B cell (primary cell): Measurements from ENCODE around the gene TRIM40. TPM values are rescaled to one million over a fixed set of nuclear protein-coding genes. Genes with fewer than 3 reads are reported as not detected.

Experiments
- ATAC-seq: fragments of 200-7000 bp; cut with Tn5 transposase; one replicate; pipeline ENCODE4 v1.10.0; 2021; ENCODE audit warnings: low read depth, mild to moderate bottlenecking, moderate number of reproducible peaks, moderate library complexity
- CTCF ChIA-PET: fragments of 350-600 bp; sonication (Branson Sonifier 250); formaldehyde crosslinking; loops from one replicate; lab custom pipeline; 2021; ENCODE audit warnings: antibody characterized with exemption, inconsistent platforms; lab: Charles Lee
- POLR2A ChIA-PET: fragments of 350-600 bp; sonication (Branson Sonifier 250); formaldehyde crosslinking; loops from one replicate; lab custom pipeline; 2021; ENCODE audit warnings: antibody characterized with exemption; lab: Charles Lee
- DNase-seq: peaks from one replicate; pipeline ENCODE4 v3.0.0; 2013
- H2AFZ ChIP-seq: 2 replicates; pipeline ENCODE4 v1.6.1; 2012; ENCODE audit warnings: mild to moderate bottlenecking, low read depth, low read length; ENCODE audit not compliant: insufficient read depth, poor library complexity, severe bottlenecking
- H3K27ac ChIP-seq, 2 donors: 1 replicate in 1 of 2; 2 replicates in 1 of 2; pipeline ENCODE4 v1.5.1; 2012 to 2013; ENCODE audit warnings: low read length in 2 of 2, mild to moderate bottlenecking in 2 of 2, moderate library complexity in 1 of 2
- H3K27me3 ChIP-seq, 4 experiments: fragments of 200-600 bp in 1 of 4; sonication (generic) in 1 of 4; replicated peaks in 1 of 4; 1 replicate in 2 of 4; 2 replicates in 2 of 4; pipeline versions ENCODE4 v1.6.1 to v1.7.0; 2013 to 2016; ENCODE audit warnings: low read length in 3 of 4, mild to moderate bottlenecking in 2 of 4, mixed read lengths in 1 of 4, moderate library complexity in 1 of 4; ENCODE audit not compliant: insufficient read depth in 4 of 4, control insufficient read depth in 3 of 4; ENCODE audit errors: control extremely low read depth in 1 of 4
- H3K36me3 ChIP-seq, 2 experiments: replicated peaks in 1 of 2; 1 replicate in 1 of 2; 2 replicates in 1 of 2; pipeline versions ENCODE4 v1.6.1 to v1.7.1; 2013; ENCODE audit warnings: low read length in 1 of 2; ENCODE audit not compliant: insufficient read depth in 2 of 2, control insufficient read depth in 1 of 2; ENCODE audit errors: control extremely low read depth in 1 of 2, extremely low read depth in 1 of 2
- H3K4me1 ChIP-seq, 2 donors: fragments of 200-600 bp in 1 of 2; sonication (generic) in 1 of 2; 1 replicate in 1 of 2; 2 replicates in 1 of 2; pipeline versions ENCODE4 v1.5.1 to v1.6.1; 2013 to 2017; ENCODE audit warnings: low read length in 2 of 2; ENCODE audit not compliant: control insufficient read depth in 2 of 2, insufficient read depth in 2 of 2
- H3K4me2 ChIP-seq: replicated peaks from 2 replicates; pipeline ENCODE3; 2012; ENCODE audit warnings: mild to moderate bottlenecking, low read depth, low read length; ENCODE audit not compliant: poor library complexity, severe bottlenecking
- H3K4me3 ChIP-seq, 5 experiments: fragments of 200-600 bp in 1 of 5; sonication (generic) in 1 of 5; 1 replicate in 3 of 5; 2 replicates in 2 of 5; pipeline versions ENCODE4 v1.5.1 to v1.7.0; 2011 to 2016; ENCODE audit warnings: low read length in 4 of 5, mild to moderate bottlenecking in 4 of 5, low read depth in 2 of 5, control low read depth in 1 of 5, moderate library complexity in 1 of 5; ENCODE audit not compliant: insufficient read depth in 1 of 5; ENCODE audit errors: control extremely low read depth in 1 of 5, extremely low read depth in 1 of 5
- H3K79me2 ChIP-seq: fragments of 200-600 bp; sonication (generic); one replicate; pipeline ENCODE4 v1.6.0; 2016; ENCODE audit warnings: low read length; ENCODE audit not compliant: control insufficient read depth, insufficient read depth
- H3K9ac ChIP-seq: fragments of 200-600 bp; sonication (generic); 2 replicates; pipeline ENCODE4 v1.6.1; 2017; ENCODE audit warnings: mild to moderate bottlenecking, low read length, moderate library complexity
- H3K9me3 ChIP-seq, 3 donors: one replicate each; pipeline versions ENCODE4 v1.6.1 to v1.7.1; 2013; ENCODE audit warnings: low read length in 2 of 3; ENCODE audit not compliant: control insufficient read depth in 2 of 3, insufficient read depth in 1 of 3; ENCODE audit errors: control extremely low read depth in 1 of 3
- H4K20me1 ChIP-seq: 2 replicates; pipeline ENCODE4 v1.6.0; 2012; ENCODE audit warnings: mild to moderate bottlenecking, low read length; ENCODE audit not compliant: insufficient read depth, control insufficient read depth, poor library complexity, severe bottlenecking
- H3K27ac Mint-ChIP-seq: one replicate; pipeline ENCODE4 v1.8.0; 2021; ENCODE audit warnings: mixed read lengths
- H3K27me3 Mint-ChIP-seq: one replicate; pipeline ENCODE4 v1.8.0; 2021; ENCODE audit warnings: mixed read lengths
- H3K4me1 Mint-ChIP-seq: one replicate; pipeline ENCODE4 v1.8.0; 2021; ENCODE audit warnings: mixed read lengths
- H3K4me3 Mint-ChIP-seq: one replicate; pipeline ENCODE4 v1.8.0; 2021; ENCODE audit warnings: mixed read lengths
- H3K9me3 Mint-ChIP-seq: one replicate; pipeline ENCODE4 v1.8.0; 2022; ENCODE audit warnings: mixed read lengths; ENCODE audit not compliant: insufficient read depth
- CTCF ChIP-seq: fragments of 200-600 bp; IDR thresholded peaks from one replicate; pipeline ENCODE4 v1.8.0; 2022; ENCODE audit warnings: antibody characterized with exemption, mild to moderate bottlenecking
- EZH2 ChIP-seq: IDR thresholded peaks from 2 replicates; pipeline ENCODE4 v1.6.1; 2012; ENCODE audit warnings: borderline replicate concordance, low read depth, mild to moderate bottlenecking, moderate library complexity, low read length; ENCODE audit not compliant: insufficient read depth, poor library complexity, severe bottlenecking
- WGBS: methylation state at CpG from one replicate; pipeline ENCODE4 v1.1.5; 2013; ENCODE audit warnings: missing lambda C conversion rate; ENCODE audit not compliant: insufficient coverage; 5-methylcytosine and 5-hydroxymethylcytosine counted together
- intact Hi-C: fragments of 100-400 bp; cut with micrococcal nuclease; formaldehyde crosslinking; loops from one replicate; pipeline ENCODE4 v1.10.0; 2022
- polyA plus RNA-seq: library from polyadenylated mRNA; depleted of rRNA; stranded (reverse); fragments of >200 nt; gene quantifications from 2 replicates; pipeline ENCODE4 v1.2.3, GENCODE V29; 2012
- total RNA-seq, 2 donors: library from RNA; stranded (reverse); fragments of 120-200 nt in 1 of 2; gene quantifications; 1 replicate in 1 of 2; 2 replicates in 1 of 2; pipeline versions ENCODE4 v1.2.3 to v1.2.4, GENCODE V29; 2013 to 2022

The TRIM40 gene
- total and polyA plus RNA-seq, 2 donors (not counting 1 experiment from before 2014, with no cell fraction given), result not detected

GRCh38 chr6:30121446-30122366 is 14.2 kb upstream of the TRIM40 start:
- no peak for TF ChIP-seq EZH2
- TF ChIP-seq CTCF, result no peak
- 96% methylated on average over 8 of the region's 10 CpGs for WGBS
- H3K4me1 Mint-ChIP-seq, result no peaks in the 10 kb centered on the region
- intact Hi-C loops, result no loop called here
- POLR2A ChIA-PET, result no interaction called here
- ATAC-seq (no peak), DNase-seq (no peak)
- Histone ChIP-seq H2AFZ (no peak overlapping the region), H4K20me1 (no peaks in the 10 kb centered on the region), H3K9me3 (no peaks in the 10 kb centered on the region), H3K79me2 (no peaks in the 10 kb centered on the region), H3K4me1 (no peaks in the 10 kb centered on the region), H3K27me3 (peaks cover 0 to 15% (median 4%) of the 10 kb centered on the region in 4 experiments), H3K9ac (no peak overlapping the region), H3K27ac (no peak overlapping the region), H3K4me3 (no peak overlapping the region), H3K36me3 (no peaks in the 10 kb centered on the region), H3K4me2 (no peak overlapping the region)
- peaks cover 42% of the 10 kb centered on the region for H3K27me3 Mint-ChIP-seq
- H3K27ac Mint-ChIP-seq, result no peak overlapping the region
- CTCF ChIA-PET, result interaction anchor here (3.6 to 4.3 kb wide), 2 partner anchors 11 to 19 kb away, joined by 22 read pairs; no protein-coding TSS in a partner anchor
- no peaks in the 10 kb centered on the region for H3K9me3 Mint-ChIP-seq
- H3K4me3 Mint-ChIP-seq, result no peak overlapping the region

DNA sequence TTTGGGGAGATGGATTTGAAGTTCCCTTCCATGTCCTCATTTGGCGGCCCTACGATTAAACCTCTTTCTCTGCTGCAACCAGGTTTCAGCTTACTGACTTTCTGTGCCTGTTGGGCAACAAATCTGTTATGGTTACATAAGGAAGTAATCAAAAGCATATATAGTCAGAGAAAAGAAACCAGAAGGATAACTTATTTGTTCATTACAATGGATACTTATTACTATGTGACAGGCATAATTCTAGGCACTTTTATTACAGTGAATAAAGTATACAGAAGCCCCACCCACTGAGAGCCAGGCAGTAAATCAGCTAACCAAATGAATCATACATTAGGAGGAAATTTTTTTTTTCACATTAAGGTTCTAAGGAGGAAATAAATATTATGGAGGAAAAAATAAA is 13.4 kb upstream of the TRIM40 start:
- ChIA-PET CTCF (interaction anchor here (3.6 to 4.3 kb wide), 2 partner anchors 10 to 20 kb away, joined by 22 read pairs; no protein-coding TSS in a partner anchor), POLR2A (no interaction called here)
- no peak overlapping the region for H3K4me2 ChIP-seq
- no peak overlapping the region for H3K27ac ChIP-seq
- peaks cover 2% of the 10 kb centered on the region in 2 donors for H3K4me1 ChIP-seq
- no peak overlapping the region for H3K9ac ChIP-seq
- Mint-ChIP-seq H3K9me3 (no peaks in the 10 kb centered on the region), H3K4me1 (peaks cover 4% of the 10 kb centered on the region), H3K4me3 (no peak overlapping the region), H3K27me3 (peaks cover 47% of the 10 kb centered on the region), H3K27ac (no peak overlapping the region)
- ATAC-seq, result no peak
- no peak for DNase-seq
- intact Hi-C loops, result no loop called here
- no peak overlapping the region for H3K4me3 ChIP-seq
- H3K9me3 ChIP-seq, result peaks cover 0 to under 1% (median 0%) of the 10 kb centered on the region in 3 donors
- no peak for TF ChIP-seq EZH2
- no peak for TF ChIP-seq CTCF
- no CpG with 5 or more reads among the region's 2 CpGs for WGBS
- H3K36me3 ChIP-seq, result no peaks in the 10 kb centered on the region
- no peaks in the 10 kb centered on the region for H4K20me1 ChIP-seq
- no peaks in the 10 kb centered on the region for H3K79me2 ChIP-seq
- no peak overlapping the region for H2AFZ ChIP-seq
- peaks cover 0 to 19% (median 7%) of the 10 kb centered on the region in 4 experiments for H3K27me3 ChIP-seq
